H54 (cell line): ENCODE measurements around the gene KRI1.
"Not testable (repeated sequence)": the region's sequence is repeated elsewhere in the genome, so short reads cannot be mapped to it uniquely, and the experiment has no call there.

ENCODE experiments used
- DNase-seq: peaks from one replicate; pipeline ENCODE4 v3.0.0; 2011; ENCODE audit warnings: low spot score, mixed read lengths; ENCODE audit not compliant: insufficient read length
- FAIRE-seq: peaks from 3 replicates; lab custom pipeline; 2011; peaks lifted over from hg19 to GRCh38; lab: Jason Lieb, UNC
- POLR2A ChIP-seq: IDR thresholded peaks from 2 replicates; pipeline ENCODE4 v1.6.1; 2011; ENCODE audit warnings: low read depth, mild to moderate bottlenecking, low read length

KRI1 gene

DNA sequence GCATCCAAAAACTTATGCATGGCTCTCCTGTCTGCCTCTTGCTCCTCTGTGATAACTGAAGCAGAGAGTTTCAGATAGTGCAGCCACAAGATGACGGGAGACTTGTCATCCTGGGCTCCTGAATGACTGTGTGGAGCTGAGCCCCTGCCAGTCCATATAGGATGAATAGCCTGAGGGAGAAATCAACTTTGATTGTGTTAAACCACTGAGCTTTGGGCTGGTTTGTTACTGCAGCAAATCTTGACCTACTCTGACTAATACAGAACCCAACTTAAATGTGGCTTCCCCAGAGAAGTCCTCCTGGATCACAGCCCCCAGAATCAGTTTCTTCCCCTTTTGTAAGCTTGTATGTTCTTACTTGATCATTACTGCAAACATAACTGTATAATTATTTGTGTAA lies 33.4 kb downstream of the KRI1 start:
- FAIRE-seq = no peak
- no peak for TF ChIP-seq POLR2A
- no peak for DNase-seq

- DNase-seq, FAIRE-seq: not testable (repeated sequence)
These were observed 38.9 kb downstream of the KRI1 start for GRCh38 chr19:10526887-10527286.

DNA sequence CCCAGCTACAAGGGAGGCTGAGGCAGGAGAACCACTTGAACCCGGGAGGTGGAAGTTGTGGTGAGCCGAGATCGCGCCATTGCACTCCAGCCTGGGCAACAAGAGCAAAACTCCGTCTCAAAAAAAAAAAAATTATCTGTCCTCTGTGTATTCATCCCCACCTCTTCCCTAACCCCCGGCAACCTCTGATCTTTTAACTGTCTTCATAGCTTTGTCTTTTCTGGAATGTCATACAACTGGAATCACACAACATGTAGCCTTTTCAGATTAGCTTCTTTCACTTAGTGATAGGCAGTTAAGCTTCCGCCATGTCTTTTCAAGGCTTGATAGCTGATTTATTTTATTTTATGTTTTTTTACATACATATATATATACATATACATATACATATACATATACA lies 40.2 kb downstream of the KRI1 start:
- FAIRE-seq = no peak
- no peak for DNase-seq
- no peak for TF ChIP-seq POLR2A

GRCh38 chr19:10523135-10523636 lies 42.6 kb downstream of the KRI1 start:
- FAIRE-seq (no peak), DNase-seq (no peak)
- no peak for TF ChIP-seq POLR2A

DNA sequence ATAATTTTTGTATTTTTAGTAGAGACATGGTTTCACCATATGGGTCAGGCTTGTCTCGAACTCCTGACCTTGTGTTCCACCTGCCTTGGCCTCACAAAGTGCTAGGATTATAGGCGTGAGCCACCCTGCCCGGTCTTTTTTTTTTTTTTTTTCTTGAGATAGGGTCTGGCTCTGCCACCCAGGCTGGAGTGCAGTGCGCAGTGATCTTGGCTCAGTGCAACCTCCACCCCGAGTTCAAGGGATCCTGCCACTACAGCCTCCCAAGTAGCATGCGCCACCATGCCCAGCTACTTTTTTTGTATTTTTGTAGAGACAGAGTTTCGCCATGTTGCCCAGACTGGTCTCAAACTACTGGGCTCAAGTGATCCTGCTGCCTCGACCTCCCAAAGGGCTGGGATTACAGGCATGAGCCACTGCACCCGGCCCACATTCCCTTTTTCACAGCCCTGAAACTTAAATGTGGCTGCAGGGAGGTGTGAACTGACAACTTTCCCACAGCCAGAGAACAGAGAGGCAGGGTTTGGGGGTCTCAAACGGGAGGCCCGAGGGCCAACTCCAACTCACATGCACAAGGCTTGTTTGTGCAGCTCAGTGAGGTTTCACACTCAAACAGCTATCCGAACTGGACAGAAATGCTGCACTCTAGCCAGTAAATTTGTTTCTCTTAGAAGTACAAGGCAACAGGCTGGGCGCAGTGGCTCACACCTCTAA lies 44.2 kb downstream of the KRI1 start:
- FAIRE-seq (no peak), DNase-seq (no peak)
- TF ChIP-seq POLR2A = no peak

GRCh38 chr19:10520652-10521318 lies 45.0 kb downstream of the KRI1 start:
- DNase-seq = no peak
- FAIRE-seq = no peak
- no peak for TF ChIP-seq POLR2A

DNA sequence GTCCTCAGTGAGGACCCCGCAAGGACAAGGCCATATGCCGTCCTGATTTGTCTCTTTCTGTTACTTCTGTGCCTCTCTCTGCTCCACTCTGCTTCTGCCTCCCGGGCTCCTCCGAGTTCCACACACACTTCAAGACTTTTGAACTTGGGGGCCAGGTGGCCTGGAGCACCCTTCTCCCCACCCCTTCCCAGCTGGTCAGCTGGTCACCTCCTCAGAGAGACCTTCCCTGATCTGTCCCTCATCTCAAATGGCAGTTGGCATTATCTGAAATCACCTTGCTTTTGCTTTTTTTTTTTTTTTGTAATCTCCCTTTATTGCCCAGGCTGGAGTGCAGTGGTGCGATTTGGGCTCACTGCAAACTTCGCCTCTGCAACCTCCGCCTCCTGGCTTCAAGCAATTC lies 46.4 kb downstream of the KRI1 start:
- FAIRE-seq (no peak), DNase-seq (no peak)
- no peak for TF ChIP-seq POLR2A

- DNase-seq (no peak), FAIRE-seq (no peak)
- no peak for TF ChIP-seq POLR2A
These were observed 47.1 kb downstream of the KRI1 start for GRCh38 chr19:10518444-10519361.

DNA sequence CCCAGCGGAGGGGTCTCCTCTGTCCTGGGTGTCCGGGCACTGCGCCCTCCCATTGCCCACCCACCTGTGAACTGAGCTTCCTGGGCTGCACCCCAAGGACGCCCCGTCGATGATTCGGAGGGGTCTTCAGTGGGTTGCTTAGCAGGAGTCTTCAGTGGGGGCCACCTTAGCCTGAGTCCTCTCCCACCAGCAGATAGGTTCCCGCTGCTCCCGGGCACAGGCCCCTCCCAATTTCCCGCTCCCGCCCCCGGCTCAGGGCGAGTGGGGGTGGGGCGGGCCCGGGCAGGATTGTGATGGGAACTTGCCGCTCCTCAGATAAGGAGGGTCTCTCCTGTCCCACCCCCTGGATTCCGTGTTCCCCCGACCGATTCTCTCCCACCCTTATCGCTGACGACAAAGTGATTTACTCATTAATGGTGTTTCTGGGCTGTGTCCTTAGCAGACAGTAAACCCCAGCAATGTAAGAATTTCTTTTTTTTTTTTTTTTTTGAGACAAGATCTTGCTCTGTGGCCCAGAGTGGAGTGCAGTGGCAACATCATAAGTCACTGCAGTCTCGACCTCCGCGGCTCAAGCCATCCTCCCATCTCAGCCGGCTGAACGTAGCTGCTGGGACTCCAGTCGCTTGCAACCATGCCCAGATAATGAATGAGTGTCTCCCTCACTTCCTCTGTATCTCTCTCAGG lies 47.9 kb downstream of the KRI1 start:
- TF ChIP-seq POLR2A = no peak
- FAIRE-seq (no peak), DNase-seq (peak; percentile 83)

GRCh38 chr19:10517361-10517759 lies 48.5 kb downstream of the KRI1 start, which contains the start of gene S1PR5:
TSS of gene S1PR5 (minus strand) at chr19:10517447. CDS start at chr19:10515011, 2,436 bp downstream.
- peak; percentile 74 for DNase-seq
- no peak for FAIRE-seq
- TF ChIP-seq POLR2A = peak; percentile 34; the same call in 1 of the 2 replicates

GRCh38 chr19:10516671-10517286 lies 49.0 kb downstream of the KRI1 start:
- DNase-seq (peak; percentile 88), FAIRE-seq (no peak)
- TF ChIP-seq POLR2A = no peak

DNA sequence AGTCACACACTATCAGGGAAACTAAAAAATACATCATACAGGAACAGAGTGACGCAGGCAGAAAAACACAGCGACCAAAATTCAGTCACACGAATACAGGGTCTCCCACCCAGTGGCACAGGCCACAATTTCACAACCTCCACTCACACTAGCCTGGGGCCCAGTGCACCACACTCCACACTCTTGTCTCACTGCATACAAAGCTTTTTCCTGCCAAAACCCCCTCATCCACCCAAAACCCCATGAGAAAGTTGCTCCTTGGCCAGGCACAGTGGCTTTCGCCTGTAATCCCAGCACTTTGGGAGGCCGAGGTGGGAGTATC lies 49.8 kb downstream of the KRI1 start:
- FAIRE-seq = no peak
- DNase-seq = no peak
- no peak for TF ChIP-seq POLR2A

GRCh38 chr19:10514211-10515145 lies 51.3 kb downstream of the KRI1 start:
- no peak for TF ChIP-seq POLR2A
- DNase-seq (no peak), FAIRE-seq (no peak)
